GM04504 (cell line): Measurements from ENCODE around the gene EP400.
"Not testable (repeated sequence)": the region's sequence is repeated elsewhere in the genome, so short reads cannot be mapped to it uniquely, and the experiment has no call there.

ENCODE experiments used
- DNase-seq: peaks from one replicate; pipeline ENCODE4 v3.0.0-alpha.2; 2012; ENCODE audit warnings: low read depth

The EP400 gene

GRCh38 chr12:131948713-131949430 lies 870 bp upstream of the EP400 start:
- not testable (repeated sequence) for DNase-seq

DNA sequence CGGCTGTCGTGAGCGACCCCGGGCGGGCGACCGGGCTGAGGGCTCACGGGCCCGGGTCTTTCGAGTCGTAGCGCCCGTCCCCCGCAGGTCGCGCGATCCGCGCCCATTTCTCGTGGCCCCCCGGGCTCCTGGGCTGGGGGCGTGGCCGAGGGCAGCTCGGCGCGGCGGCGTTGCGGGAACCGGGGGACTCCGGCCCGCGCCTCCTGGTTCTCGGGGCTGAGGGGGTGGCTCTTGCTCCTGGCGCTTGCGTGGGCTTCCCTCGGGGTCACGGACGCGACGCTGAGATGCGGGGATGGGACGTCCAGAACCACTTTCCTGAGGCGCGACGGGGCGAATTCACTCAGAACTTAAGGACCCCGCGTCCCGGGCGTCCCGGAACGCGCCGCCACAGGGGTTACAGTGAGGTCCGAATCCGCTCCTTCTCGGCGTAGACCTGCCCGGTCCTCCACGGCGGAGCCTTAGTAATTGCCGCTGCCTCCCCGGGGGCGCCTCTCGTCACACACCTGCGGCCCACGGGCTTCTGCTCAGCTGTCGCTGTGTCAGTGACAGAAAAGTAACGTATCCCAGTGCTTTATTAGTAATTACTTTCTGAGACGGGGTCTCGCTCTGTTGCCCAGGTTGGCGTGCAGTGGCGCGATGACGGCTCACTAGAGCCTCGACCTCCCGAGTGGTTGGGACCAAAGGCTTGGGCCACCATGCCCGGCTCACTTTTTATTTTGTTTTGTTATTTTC lies 606 bp downstream of the EP400 start:
- DNase-seq: no peak

GRCh38 chr12:131953810-131954209 lies 4.1 kb downstream of the EP400 start:
- DNase-seq: not testable (repeated sequence)

GRCh38 chr12:131954460-131954859 lies 4.7 kb downstream of the EP400 start:
- not testable (repeated sequence) for DNase-seq

GRCh38 chr12:131959116-131959515 lies 9.4 kb downstream of the EP400 start:
- no peak for DNase-seq

GRCh38 chr12:131959641-131960589 lies 10.2 kb downstream of the EP400 start:
- DNase-seq: no peak

GRCh38 chr12:131960590-131961325 lies 11.0 kb downstream of the EP400 start:
- DNase-seq: not testable (repeated sequence)

GRCh38 chr12:131961328-131961727 lies 11.6 kb downstream of the EP400 start:
- not testable (repeated sequence) for DNase-seq

DNA sequence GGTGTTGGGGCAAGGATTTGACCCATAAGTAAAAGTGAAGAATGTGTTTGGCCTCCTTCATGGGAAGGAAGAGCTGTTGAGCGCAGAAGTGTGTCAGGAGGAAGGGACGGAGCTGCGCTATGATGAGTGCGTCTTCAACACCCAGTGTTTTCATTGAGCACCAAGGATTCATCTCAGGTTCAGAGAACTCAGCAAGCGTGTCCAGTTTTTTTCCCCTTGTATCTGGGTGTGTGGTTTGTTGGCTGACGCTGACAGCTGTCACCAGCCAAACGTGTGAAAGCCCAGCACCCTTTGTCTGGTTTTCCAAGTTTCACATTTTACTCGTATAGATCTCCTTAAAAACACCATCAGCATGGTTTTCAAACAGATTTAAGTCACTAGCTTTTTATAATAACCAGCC lies 12.3 kb downstream of the EP400 start:
- DNase-seq: no peak

- DNase-seq: no peak
Observed at GRCh38 chr12:131963381-131963780, 13.6 kb downstream of the EP400 start.

DNA sequence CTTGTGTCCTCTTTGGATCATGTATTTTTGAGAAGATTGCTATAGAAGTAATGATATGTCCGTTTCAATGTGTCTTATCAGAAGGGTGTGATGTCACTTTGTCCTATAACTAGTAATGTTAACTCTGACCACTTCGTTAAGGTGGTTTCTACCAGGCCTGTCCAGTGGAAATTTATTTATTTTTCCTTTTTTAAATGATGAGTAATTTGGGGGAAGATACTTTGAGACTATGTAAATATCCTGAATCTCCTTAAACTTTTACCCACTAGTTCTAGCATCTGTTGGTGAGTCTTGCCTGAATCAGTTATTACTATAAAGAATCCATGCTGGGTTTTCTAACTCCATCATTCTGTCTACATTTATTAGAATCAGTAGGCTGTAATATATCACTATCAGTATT lies 15.3 kb downstream of the EP400 start:
- DNase-seq: no peak

GRCh38 chr12:131971226-131971625 lies 21.5 kb downstream of the EP400 start:
- DNase-seq: no peak

GRCh38 chr12:131975228-131975627 lies 25.5 kb downstream of the EP400 start:
- no peak for DNase-seq

DNA sequence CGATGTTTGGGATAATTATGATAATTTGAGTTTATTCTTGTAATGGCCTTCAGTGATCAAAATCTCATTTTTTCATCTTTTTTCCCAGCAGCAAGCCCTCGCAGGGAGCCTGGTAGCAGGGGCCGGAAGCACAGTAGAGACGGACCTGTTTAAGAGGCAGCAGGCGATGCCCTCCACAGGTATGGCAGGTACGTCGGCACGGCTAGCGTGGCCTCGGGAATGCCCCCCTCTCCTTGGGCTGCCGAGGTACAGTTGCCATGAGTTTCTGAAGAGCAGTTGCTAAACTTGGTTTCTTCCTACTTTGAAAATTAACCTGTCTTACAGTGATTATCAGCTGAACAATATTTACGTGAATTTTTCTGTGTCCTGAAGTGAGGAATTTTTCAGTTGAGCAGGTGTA lies 29.9 kb downstream of the EP400 start:
- DNase-seq: no peak

- no peak for DNase-seq
Observed at GRCh38 chr12:131980263-131980662, 30.5 kb downstream of the EP400 start.

GRCh38 chr12:131981388-131981787 lies 31.6 kb downstream of the EP400 start:
- no peak for DNase-seq

- no peak for DNase-seq
Observed at GRCh38 chr12:131982041-131982440, 32.3 kb downstream of the EP400 start.

GRCh38 chr12:131983026-131983425 lies 33.3 kb downstream of the EP400 start:
- no peak for DNase-seq

DNA sequence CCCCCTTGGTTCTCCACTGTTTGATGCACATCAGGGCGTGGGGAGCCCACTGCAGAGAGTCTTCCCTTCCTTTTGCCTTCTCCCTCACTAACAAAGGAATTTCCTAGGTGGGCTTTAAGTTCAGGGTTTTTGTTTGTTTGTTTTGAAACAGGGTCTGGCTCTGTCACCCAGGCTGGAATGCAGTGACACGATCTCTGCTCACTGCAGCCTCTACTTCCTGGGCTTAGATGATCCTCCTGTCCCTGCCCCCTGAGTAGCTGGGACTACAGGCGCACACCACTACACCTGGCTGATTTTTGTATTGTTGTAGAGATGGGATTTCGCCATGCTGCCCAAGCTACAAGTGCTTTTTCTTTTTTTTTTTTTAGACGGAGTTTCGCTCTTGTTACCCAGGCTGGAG lies 33.8 kb downstream of the EP400 start:
- no peak for DNase-seq

GRCh38 chr12:131984334-131984733 lies 34.6 kb downstream of the EP400 start:
- no peak for DNase-seq

GRCh38 chr12:131985510-131985875 lies 35.8 kb downstream of the EP400 start:
- not testable (repeated sequence) for DNase-seq

DNA sequence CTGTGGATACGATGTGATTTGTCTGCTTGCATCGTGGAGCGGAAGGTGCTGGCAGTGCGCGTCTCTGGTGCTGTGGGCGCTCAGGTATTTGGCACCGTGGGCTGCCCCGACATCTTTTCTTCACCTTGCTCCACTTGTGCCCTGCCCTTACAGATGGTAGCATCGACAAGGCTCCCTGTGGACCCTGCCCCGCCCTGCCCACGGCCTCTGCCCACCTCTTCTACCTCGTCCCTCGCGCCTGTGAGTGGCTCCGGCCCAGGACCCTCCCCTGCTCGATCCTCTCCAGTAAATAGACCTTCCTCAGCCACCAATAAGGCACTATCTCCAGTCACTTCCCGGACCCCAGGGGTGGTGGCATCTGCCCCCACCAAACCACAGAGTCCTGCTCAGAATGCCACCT lies 36.6 kb downstream of the EP400 start:
- no peak for DNase-seq
